Stimulated activated CD8-positive, alpha-beta memory T cell treated with anti-CD3 and anti-CD28 coated beads, Interleukin-4, amount 100 ng/mL, for 48 hours (primary cell): Measurements from ENCODE around the gene GRIA4.
"Not testable (repeated sequence)": the region's sequence is repeated elsewhere in the genome, so short reads cannot be mapped to it uniquely, and the experiment has no call there.

ENCODE experiments used
- DNase-seq: peaks from one replicate; pipeline ENCODE4 v3.0.0-alpha.2; 2020

Gene GRIA4

GRCh38 chr11:105868762-105869285 lies 259.0 kb downstream of the GRIA4 start:
- DNase-seq, result no peak

- no peak for DNase-seq
These were observed 260.7 kb downstream of the GRIA4 start for GRCh38 chr11:105870516-105871113.

- no peak for DNase-seq
These were observed 268.6 kb downstream of the GRIA4 start for GRCh38 chr11:105878510-105878909.

DNA sequence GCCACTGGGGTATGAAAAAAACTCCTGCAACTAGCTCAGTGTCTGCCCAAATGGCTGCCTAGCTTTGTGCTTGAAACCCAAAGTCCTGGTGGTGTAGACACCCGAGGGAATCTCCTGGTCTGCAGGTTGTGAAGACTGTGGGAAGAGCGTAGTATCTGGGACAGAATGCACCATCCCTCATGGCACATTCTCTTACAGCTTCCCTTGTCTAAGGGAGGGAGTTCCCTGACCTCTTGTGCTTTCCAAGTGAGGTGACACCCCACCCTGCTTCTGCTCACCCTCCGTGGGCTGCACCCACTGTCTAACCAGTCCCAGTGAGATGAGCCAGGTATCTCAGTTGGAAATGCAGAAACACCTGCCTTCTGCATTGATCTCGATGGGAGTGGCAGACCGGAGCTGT lies 269.1 kb downstream of the GRIA4 start:
- not testable (repeated sequence) for DNase-seq

DNA sequence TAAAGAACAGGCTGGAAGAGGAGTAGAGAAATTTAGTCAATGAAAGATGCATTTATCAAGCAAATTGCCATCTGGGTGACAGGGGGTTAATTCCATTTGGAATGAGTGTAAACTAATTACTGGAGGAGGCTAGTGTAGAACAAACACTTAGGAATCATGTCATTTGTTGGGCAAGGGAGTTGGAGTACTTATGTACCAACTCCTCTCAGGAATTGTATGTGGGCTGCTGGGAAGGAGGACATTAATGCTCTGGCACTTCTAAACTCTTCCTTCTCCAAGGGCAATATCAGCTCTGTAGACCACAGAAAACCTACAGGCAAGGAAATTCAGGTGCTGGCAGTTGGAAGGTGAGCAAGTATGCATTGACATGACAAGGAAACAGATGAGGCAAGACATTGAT lies 271.2 kb downstream of the GRIA4 start:
- DNase-seq, result no peak

DNA sequence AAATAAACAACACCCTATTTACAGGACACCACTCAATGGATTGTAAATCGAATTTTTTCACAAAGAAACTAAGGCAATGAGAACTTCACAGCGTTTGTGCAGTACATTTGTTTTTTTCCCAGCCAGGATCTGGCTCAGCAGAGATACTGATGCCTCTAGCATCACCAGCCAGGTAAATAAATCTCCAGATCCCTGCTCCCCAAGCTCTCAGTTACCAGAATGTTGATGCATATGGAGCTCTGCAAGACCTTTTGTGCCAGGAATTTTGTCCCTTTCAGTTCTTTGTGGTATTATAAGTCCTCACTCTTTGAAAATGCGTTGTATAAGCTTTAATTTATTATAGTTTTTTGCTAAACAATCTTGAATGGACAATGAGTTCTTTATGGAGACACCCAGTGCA lies 274.6 kb downstream of the GRIA4 start:
- no peak for DNase-seq

GRCh38 chr11:105891685-105892084 lies 281.8 kb downstream of the GRIA4 start:
- DNase-seq, result no peak

DNA sequence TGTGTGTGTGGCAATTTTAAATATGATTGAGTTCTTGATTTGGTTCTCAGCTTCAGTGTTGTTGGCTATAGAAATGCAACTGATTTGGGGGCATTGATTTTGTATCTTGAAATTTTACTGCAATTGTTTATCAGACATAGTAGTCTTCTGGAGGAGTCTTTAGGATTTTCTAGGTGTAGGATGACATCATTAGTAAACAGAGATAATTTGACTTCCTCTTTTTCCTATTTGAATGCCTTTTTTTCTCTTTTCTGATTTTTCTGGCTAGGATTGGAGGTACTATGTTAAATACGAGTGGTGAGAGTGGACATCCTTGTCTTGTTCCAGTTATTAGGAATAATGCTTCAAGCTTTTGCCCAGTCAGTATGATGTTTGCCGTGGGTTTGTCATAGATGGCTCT lies 287.3 kb downstream of the GRIA4 start:
- DNase-seq, result no peak

GRCh38 chr11:105899772-105900171 lies 289.9 kb downstream of the GRIA4 start:
- no peak for DNase-seq

DNA sequence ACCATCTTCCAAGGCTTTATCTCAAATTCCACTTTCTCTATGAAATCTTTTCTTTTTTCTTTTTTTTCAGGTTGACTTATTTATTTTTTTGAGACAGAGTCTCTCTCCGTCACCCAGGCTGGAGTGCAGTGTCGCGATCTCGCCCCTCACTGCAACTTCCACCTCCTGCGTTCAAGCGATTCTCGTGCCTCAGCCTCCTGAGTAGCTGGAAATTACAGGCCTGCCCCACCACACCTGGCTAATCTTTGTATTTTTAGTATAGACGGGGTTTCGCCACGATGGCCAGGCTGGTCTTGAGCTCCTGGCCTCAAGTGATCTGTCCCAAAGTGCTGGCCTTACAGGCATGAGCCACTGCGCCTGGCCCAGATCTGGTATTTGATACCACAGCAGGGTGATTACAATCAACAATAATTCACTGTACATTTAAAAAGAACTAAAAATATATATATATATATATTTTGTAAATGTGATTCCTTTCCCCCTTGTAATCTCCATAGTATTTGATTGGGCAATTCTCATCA lies 290.7 kb downstream of the GRIA4 start:
- DNase-seq, result no peak

DNA sequence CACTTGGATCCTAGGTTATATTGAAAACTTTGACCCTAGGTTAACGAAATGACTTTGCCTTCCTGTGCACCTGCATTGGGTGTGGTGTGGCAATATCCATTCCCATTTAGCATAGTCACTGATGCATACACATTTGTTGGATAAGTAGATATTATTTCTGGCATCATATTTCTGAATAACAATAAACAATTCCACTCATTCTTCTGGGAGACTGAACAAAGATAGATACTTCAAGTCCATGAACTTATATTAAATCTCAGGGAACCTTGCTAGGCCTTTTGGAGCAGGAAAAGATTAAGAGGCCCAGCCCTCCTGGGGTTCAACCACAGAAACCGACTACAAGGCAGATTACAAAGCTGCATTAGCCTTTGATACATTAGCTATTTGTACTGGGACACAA lies 293.2 kb downstream of the GRIA4 start:
- DNase-seq, result no peak

DNA sequence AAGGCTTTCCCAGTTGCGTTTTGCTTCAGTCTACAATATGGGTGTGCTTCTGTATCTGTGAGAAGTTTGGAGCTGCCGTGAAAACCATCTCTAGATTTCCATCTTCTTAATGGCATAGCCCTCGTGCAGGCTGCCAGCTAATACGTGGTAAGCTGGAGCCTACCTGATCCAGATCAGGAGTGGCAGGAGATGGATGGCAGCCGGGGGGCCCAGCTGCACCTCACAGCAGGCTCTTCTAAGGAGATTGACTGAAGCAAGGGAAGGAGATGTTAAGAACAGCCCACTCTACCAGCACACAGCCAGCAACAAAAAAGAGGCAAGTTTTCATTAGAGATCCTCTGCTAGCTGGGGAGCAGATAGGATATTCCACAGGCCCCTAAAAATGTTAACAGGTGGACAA lies 296.6 kb downstream of the GRIA4 start:
- DNase-seq, result no peak

DNA sequence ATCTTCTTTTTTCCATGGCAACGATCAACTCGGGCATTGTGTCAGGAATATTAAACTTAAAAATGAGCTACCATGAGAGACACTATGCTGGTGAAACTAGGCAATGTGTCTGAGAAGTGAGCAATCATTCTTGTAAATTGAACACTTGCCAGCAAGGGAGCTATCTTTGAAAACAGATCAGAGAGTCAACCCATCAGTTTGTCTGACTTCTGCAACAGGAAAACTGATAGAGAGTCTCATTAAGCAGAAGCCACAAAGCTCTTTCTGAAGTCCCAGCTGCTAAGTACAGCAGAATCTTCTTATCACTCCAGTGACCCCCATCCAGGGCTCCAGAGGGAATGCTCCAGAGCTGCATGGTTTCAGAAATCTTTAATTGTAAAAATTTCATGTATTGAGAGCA lies 297.4 kb downstream of the GRIA4 start:
- DNase-seq, result no peak

GRCh38 chr11:105910095-105910715 lies 300.3 kb downstream of the GRIA4 start:
- DNase-seq, result no peak

DNA sequence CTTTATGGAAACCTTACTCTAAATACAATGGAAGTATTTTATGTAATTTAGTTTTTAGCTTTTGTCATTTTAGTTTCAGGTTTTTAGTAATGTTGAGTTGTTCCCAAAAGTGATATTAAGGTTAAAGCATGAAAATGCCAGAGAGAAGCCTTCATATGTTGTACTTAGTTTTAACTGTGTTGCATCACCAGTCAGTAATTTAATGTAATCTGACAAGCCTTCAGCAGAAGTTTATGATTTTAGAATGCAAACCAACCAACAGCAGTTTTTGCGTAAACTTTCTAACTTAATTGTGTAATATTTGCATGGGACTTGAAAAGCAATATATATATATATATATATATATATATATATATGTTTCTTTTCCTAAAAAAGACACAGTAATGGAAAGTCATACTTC lies 301.6 kb downstream of the GRIA4 start:
- DNase-seq, result no peak

- no peak for DNase-seq
These were observed 302.8 kb downstream of the GRIA4 start for GRCh38 chr11:105912666-105913065.

GRCh38 chr11:105915021-105915420 lies 305.1 kb downstream of the GRIA4 start:
- no peak for DNase-seq

DNA sequence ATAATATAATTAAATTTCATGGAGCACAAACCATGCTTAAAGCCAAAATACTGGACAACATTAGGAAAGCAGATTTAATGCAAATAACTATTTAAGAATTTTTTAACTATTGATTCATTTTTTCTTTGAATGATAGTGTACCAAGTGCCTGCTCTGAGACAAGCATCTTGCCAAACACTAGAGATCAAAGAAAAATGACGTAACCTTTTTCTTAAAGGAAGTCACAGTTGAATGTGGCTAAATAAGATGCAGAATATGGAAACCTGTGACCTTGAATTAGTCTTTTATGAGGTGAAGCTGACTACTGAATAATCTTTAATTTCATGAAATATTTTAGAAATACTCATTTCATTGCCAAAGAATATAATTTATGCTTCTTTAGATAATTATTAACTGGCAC lies 308.2 kb downstream of the GRIA4 start:
- no peak for DNase-seq

- DNase-seq, result no peak
These were observed 308.7 kb downstream of the GRIA4 start for GRCh38 chr11:105918600-105918999.

DNA sequence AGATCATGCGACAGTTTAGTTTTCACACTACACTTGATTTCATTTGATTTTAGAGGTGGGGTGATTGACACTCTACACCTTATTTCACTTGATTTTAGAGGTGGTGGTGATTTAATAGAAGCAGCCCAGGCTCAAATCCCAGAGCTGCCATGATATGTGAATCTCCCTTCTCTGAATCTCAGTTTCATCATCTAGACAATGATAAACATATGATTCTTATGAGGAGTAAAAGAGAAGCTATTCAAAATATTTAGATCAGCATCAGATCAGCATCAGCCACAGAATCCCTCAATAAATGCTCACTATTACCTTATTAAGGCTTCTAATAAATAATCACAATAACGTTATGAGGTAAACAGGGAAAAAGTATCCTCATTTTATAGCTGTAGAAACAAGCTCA lies 313.4 kb downstream of the GRIA4 start:
- DNase-seq, result no peak

GRCh38 chr11:105923807-105924206 lies 313.9 kb downstream of the GRIA4 start:
- DNase-seq, result no peak

- DNase-seq, result no peak
These were observed 319.4 kb downstream of the GRIA4 start for GRCh38 chr11:105929084-105929955.

DNA sequence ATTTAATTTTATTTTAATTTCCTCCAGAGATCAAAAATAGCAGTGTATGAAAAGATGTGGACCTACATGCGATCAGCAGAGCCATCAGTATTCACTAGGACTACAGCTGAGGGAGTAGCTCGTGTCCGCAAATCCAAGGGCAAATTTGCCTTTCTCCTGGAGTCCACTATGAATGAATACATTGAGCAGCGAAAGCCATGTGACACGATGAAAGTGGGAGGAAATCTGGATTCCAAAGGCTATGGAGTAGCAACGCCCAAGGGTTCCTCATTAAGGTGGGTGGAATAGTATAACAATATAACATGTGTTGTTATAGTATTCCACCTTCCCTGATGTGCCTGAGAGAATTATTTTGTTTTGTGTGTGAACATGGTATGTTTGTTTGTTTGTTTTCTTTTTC lies 323.8 kb downstream of the GRIA4 start:
- DNase-seq, result no peak

- DNase-seq, result no peak
These were observed 325.9 kb downstream of the GRIA4 start for GRCh38 chr11:105935791-105936190.
